K562 (cell line): Measurements from ENCODE around the gene MSI1. TPM values are rescaled to one million over a fixed set of nuclear protein-coding genes. Genes with fewer than 3 reads are reported as not detected.

Source experiments
- C11orf30 ChIP-seq: fragments of 450-650 bp; IDR thresholded peaks from 2 replicates; pipeline ENCODE4 v1.6.1; 2016; ENCODE audit warnings: low read depth, mild to moderate bottlenecking
- CSDE1 ChIP-seq, 2 experiments: fragments of 450-650 bp; IDR thresholded peaks; 2 replicates each; pipeline ENCODE4 v1.6.1; 2016; ENCODE audit warnings: mild to moderate bottlenecking in 1 of 2
- CTCF ChIP-seq, 3 experiments: IDR thresholded peaks in 2 of 3; conservative IDR thresholded peaks in 1 of 3; 2 replicates each; pipeline ENCODE4 v1.5.1; 2011 to 2012; ENCODE audit warnings: low read length in 3 of 3, mild to moderate bottlenecking in 3 of 3, control low read depth in 2 of 3, improper control_type of control experiment in 1 of 3, inconsistent platforms in 1 of 3, low read depth in 1 of 3, mixed read lengths in 1 of 3, moderate library complexity in 1 of 3; ENCODE audit not compliant: insufficient read depth in 2 of 3
- CTCFL ChIP-seq: IDR thresholded peaks from 2 replicates; pipeline ENCODE4 v1.6.1; 2011; ENCODE audit warnings: borderline replicate concordance, low read depth, mild to moderate bottlenecking, moderate library complexity, low read length; ENCODE audit not compliant: insufficient read depth, poor library complexity, severe bottlenecking
- NFXL1 ChIP-seq: fragments of 450-650 bp; formaldehyde crosslinking; IDR thresholded peaks from 2 replicates; pipeline ENCODE4 v1.4.0; 2021; ENCODE audit warnings: mild to moderate bottlenecking
- PRDM10 ChIP-seq: fragments of 450-650 bp; IDR thresholded peaks from 2 replicates; pipeline ENCODE4 v1.6.1; 2018; ENCODE audit not compliant: partially characterized antibody
- SNRNP70 ChIP-seq: fragments of 200-400 bp; formaldehyde crosslinking; optimal IDR thresholded peaks from 2 replicates; pipeline ENCODE3; 2017; ENCODE audit warnings: low read depth, low read length
- SUPT5H ChIP-seq: fragments of 450-650 bp; IDR thresholded peaks from 2 replicates; pipeline ENCODE4 v1.6.1; 2016
- ZBTB7A ChIP-seq: IDR thresholded peaks from 2 replicates; pipeline ENCODE4 v1.6.1; 2011; ENCODE audit warnings: low read depth, mild to moderate bottlenecking, low read length, moderate library complexity, borderline replicate concordance; ENCODE audit not compliant: control insufficient read depth
- ZNF232 ChIP-seq: sonication (generic); formaldehyde crosslinking; IDR thresholded peaks from 2 replicates; pipeline ENCODE4 v1.8.0; 2022; ENCODE audit warnings: mild to moderate bottlenecking, missing genetic modification reagents
- ZNF239 ChIP-seq: fragments of 250-450 bp; sonication (Bioruptor Pico); IDR thresholded peaks from 2 replicates; pipeline ENCODE4 v1.4.0; 2020; ENCODE audit warnings: mild to moderate bottlenecking
- ZNF75A ChIP-seq: fragments of 450-650 bp; formaldehyde crosslinking; IDR thresholded peaks from 2 replicates; pipeline ENCODE4 v1.4.0; 2020; ENCODE audit warnings: mild to moderate bottlenecking
- polyA plus RNA-seq, 8 experiments: library from polyadenylated mRNA; depleted of rRNA in 4 of 8; stranded (reverse) in 5 of 8; unstranded in 3 of 8; fragments of >200 nt; fragmentation: Nextera tagmentation in 2 of 8; fragmentation: Illumina TruSeq in 1 of 8; extraction: Ambion mirVana in 2 of 8; extraction: Trizol in 1 of 8; gene quantifications; 2 replicates each; pipeline versions ENCODE4 v1.2.1 to v1.2.3, GENCODE V29; 2011 to 2014; ENCODE audit warnings: inconsistent platforms in 1 of 8, missing spikeins in 1 of 8
- total RNA-seq, 7 experiments: library from RNA; depleted of rRNA in 6 of 7; stranded (reverse); fragments of >200 nt in 6 of 7; fragmentation: Illumina TruSeq in 2 of 7; extraction: Trizol in 2 of 7; gene quantifications; 2 replicates each; pipeline versions ENCODE4 v1.2.1 to v1.2.3, GENCODE V29; 2011 to 2021; ENCODE audit warnings: low replicate concordance in 1 of 7

MSI1 gene
- total and polyA plus RNA-seq, 9 of the 15 experiments (the other 6 are each of a cell fraction or from before 2014, with no cell fraction given) = 0.16 TPM; not detected in 8

GRCh38 chr12:120367233-120367923 is 1.6 kb downstream of the MSI1 start (continued):
- TF ChIP-seq CTCFL = peak; percentile 91
- TF ChIP-seq ZNF232 (CRISPR knock-in tag) = no peak
- no peak for TF ChIP-seq ZNF239 (CRISPR knock-in tag)
- TF ChIP-seq SNRNP70 = no peak
- no peak for TF ChIP-seq SUPT5H
- TF ChIP-seq CTCF (IDR thresholded peaks at IDR 0.05 in 2 of 3, conservative IDR thresholded peaks at IDR 0.05 in 1 of 3; ENCODE audit: insufficient read depth in 2 of 3, low read depth in 1 of 3, low read length in 3 of 3) = peak; percentile 47 to 68 (median 47)
- TF ChIP-seq PRDM10 = no peak
- TF ChIP-seq C11orf30 = no peak
- TF ChIP-seq NFXL1 (CRISPR knock-in tag) = no peak
- no peak for TF ChIP-seq CSDE1 (IDR thresholded peaks at IDR 0.05)
- TF ChIP-seq ZBTB7A = 0 out of 2 replicates have a peak, but pooled peaks have one; percentile 31
- TF ChIP-seq ZNF75A (CRISPR knock-in tag) = no peak
- TF ChIP-seq, all 486 proteins: peak for 5
